Gastrocnemius medialis (tissue), 4 donors: Measurements from ENCODE around the gene AMH. TPM values are rescaled to one million over a fixed set of nuclear protein-coding genes. Genes with fewer than 3 reads are reported as not detected.
A peak's percentile ranks its signal among the peaks of the same experiment; 100 is the strongest.

Experiments
- ATAC-seq, 2 donors: fragments of 150-250 bp; one replicate each; pipeline ENCODE4 v1.9.1; 2016
- DNase-seq, 2 donors: peaks; one replicate each; pipeline ENCODE4 v3.0.0-alpha.2; 2019
- H3K27ac ChIP-seq, 4 donors: fragments of 200-600 bp; sonication (generic); 1 replicate in 1 of 4; 2 replicates in 3 of 4; pipeline ENCODE4 v1.5.1; 2016 to 2018; ENCODE audit warnings: mild to moderate bottlenecking in 2 of 4, moderate library complexity in 1 of 4
- H3K27me3 ChIP-seq, 3 donors: fragments of 200-600 bp; sonication (generic) in 2 of 3; 1 replicate in 1 of 3; 2 replicates in 2 of 3; pipeline versions ENCODE4 v1.5.1 to v1.6.0; 2016 to 2019; ENCODE audit warnings: mild to moderate bottlenecking in 1 of 3, moderate library complexity in 1 of 3
- H3K36me3 ChIP-seq, 2 donors: fragments of 200-600 bp; sonication (generic) in 1 of 2; one replicate each; pipeline ENCODE4 v1.5.1; 2017 to 2018
- H3K4me1 ChIP-seq, 2 donors: fragments of 200-600 bp; sonication (generic) in 1 of 2; one replicate each; pipeline ENCODE4 v1.5.1; 2016 to 2017; ENCODE audit warnings: mild to moderate bottlenecking in 2 of 2
- H3K4me3 ChIP-seq, 4 donors: fragments of 200-600 bp; sonication (generic) in 3 of 4; 1 replicate in 1 of 4; 2 replicates in 3 of 4; pipeline ENCODE4 v1.5.1; 2016 to 2019; ENCODE audit warnings: mild to moderate bottlenecking in 2 of 4
- H3K9me3 ChIP-seq, 3 donors: fragments of 200-600 bp; sonication (generic) in 2 of 3; 1 replicate in 1 of 3; 2 replicates in 2 of 3; pipeline ENCODE4 v1.5.1; 2016 to 2019
- POLR2A ChIP-seq, 2 donors: fragments of 450-650 bp; IDR thresholded peaks; one replicate each; pipeline ENCODE4 v1.6.1; 2017; ENCODE audit warnings: antibody characterized with exemption in 2 of 2, mild to moderate bottlenecking in 2 of 2, moderate library complexity in 2 of 2
- in situ Hi-C, 4 donors: fragments of 200-750 bp; cut with MboI; loops; one replicate each; pipeline versions ENCODE4 v1.15.0 to v1.8.0; 2017; ENCODE audit warnings: low sequenced_read_pairs in 4 of 4
- intact Hi-C: fragments of 100-400 bp; cut with DNase I; formaldehyde crosslinking; loops from one replicate; pipeline ENCODE4 v1.15.1; 2023; ENCODE audit warnings: low total_unique reads
- total RNA-seq, 4 donors: library from RNA; depleted of rRNA; stranded (reverse); fragments of >200 nt; gene quantifications; one replicate each; pipeline versions ENCODE4 v1.1.0 to v1.2.3, GENCODE V29; 2016
- TF ChIP-seq, protein P1 (sequence below), 5 experiments: fragments of 450-650 bp in 3 of 5; fragments of 200-600 bp in 2 of 5; sonication (generic) in 2 of 5; IDR thresholded peaks in 4 of 5; conservative IDR thresholded peaks in 1 of 5; 1 replicate in 4 of 5; 2 replicates in 1 of 5; pipeline ENCODE4 v1.5.1; 2016 to 2019; ENCODE audit warnings: antibody characterized with exemption in 5 of 5, mild to moderate bottlenecking in 3 of 5, moderate library complexity in 3 of 5

AMH gene
- total RNA-seq, 4 donors from 2014 or later, result 0.80 to 3.9 (median 1.2) TPM

DNA sequence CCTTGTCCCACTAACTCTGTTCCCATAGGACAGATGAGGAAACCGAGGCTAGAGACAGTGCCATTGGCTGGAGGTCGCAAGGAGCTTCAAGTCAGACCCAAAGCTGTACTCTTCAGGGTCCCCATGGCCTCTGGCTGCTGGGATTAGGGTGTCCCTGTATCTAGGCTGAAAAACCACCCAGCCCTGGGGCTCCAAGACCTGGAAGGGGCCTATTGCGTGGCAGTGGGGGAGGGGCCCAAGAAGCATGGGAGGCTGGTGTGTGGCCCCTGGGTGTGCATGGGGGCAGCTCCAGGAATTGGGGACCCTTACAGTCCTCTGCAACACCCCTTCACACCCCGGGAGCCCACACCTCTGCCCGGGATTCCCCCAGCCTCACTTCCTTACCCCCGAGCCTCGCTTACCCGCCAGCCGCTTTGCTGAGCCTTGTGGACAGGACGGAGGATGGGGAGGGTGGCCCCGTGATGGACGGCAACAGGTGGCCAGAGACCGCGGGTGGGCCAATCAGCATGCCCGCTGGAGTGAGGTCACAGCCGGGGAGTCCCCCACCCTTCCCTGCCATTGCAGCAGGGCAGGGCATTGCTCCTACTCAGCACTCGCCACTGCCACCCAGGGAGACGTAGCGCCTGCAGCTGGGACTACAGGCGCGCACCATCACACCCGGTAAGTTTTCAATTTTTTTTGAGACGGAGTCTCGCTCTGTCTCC lies 7.0 kb downstream of the AMH start, which contains the start of gene JSRP1:
TSS of gene JSRP1 (minus strand) at position 436 of the 704 bp plus-strand sequence. CDS start 1,103 bp downstream, outside the sequence.
- Histone ChIP-seq H3K4me1 (peaks cover 17 to 35% of the 10 kb centered on the region in 2 donors), H3K4me3 (peak within 1 kb of the TSS; percentile 60 to 77 (median 68)), H3K27me3 (no peaks in the 10 kb centered on the region), H3K27ac (peak within 1 kb of the TSS; percentile 98 to 100 (median 100)), H3K9me3 (no peaks in the 10 kb centered on the region), H3K36me3 (no peaks in the 10 kb centered on the region)
- in situ Hi-C loops, result no loop called here
- ATAC-seq (peak; percentile 85 to 86), DNase-seq (peak; percentile 95 to 98)
- intact Hi-C loops, result loop anchor here (1.0 kb wide), 3 partner anchors 13 to 160 kb away; partner anchors contain the start of genes IZUMO4, MOB3A, PLEKHJ1 and SF3A2
- TF ChIP-seq POLR2A (IDR thresholded peaks at IDR 0.05), result peak; percentile 89 to 90
- TF ChIP-seq, protein P1, sequence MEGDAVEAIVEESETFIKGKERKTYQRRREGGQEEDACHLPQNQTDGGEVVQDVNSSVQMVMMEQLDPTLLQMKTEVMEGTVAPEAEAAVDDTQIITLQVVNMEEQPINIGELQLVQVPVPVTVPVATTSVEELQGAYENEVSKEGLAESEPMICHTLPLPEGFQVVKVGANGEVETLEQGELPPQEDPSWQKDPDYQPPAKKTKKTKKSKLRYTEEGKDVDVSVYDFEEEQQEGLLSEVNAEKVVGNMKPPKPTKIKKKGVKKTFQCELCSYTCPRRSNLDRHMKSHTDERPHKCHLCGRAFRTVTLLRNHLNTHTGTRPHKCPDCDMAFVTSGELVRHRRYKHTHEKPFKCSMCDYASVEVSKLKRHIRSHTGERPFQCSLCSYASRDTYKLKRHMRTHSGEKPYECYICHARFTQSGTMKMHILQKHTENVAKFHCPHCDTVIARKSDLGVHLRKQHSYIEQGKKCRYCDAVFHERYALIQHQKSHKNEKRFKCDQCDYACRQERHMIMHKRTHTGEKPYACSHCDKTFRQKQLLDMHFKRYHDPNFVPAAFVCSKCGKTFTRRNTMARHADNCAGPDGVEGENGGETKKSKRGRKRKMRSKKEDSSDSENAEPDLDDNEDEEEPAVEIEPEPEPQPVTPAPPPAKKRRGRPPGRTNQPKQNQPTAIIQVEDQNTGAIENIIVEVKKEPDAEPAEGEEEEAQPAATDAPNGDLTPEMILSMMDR (IDR thresholded peaks at IDR 0.05 in 4 of 5, conservative IDR thresholded peaks at IDR 0.05 in 1 of 5), result peak in 2 of 5 experiments; percentile 23 to 42

DNA sequence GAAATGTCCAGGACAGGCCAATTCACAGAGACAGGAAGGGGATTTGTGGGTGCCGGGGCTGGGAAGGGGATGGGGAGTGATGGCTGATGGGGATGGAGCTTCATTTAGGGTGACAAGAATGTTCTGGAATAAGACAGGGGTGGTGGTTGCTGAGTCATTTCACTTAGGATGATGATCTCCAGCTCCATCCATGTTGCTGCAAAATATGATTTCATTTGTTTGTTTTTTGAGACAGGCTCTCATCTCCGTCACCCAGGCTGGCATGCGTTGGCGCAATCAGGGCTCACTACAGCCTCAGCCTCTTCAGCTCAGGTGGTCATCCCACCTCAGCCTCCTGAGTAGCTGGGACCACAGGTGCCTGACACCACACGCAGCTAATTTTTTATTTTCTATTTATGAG lies 10.2 kb downstream of the AMH start:
- intact Hi-C loops, result no loop called here

DNA sequence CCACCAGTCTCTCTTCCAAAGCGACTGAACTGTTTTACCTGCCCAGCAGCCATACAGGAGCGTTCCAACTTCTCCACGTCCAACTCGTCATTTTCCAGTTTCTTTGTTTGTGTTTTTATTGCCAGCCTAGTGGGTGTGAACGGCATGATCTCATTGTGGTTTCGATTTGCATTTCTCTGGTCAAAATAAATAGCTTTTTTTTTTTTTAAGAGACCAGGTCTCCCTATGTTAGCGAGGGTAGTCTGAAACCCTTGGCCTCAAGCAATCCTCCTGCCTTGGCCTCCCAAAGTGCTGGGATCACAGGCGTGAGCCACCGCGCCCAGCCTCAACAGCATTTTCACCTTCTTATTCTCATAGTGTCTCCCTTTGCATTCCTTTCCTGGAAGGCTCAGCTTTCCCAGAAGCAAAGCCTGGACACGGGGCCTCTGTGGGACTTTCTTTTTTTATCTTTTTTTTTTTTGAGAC lies 11.2 kb downstream of the AMH start:
- in situ Hi-C loops (no loop called here), intact Hi-C loops (no loop called here)
- ATAC-seq (no peak), DNase-seq (no peak)
- Histone ChIP-seq H3K36me3 (no peaks in the 10 kb centered on the region), H3K4me1 (peaks cover 0 to 6% of the 10 kb centered on the region in 2 donors), H3K9me3 (no peaks in the 10 kb centered on the region), H3K4me3 (no peak overlapping the region), H3K27ac (no peak overlapping the region), H3K27me3 (no peaks in the 10 kb centered on the region)
- TF ChIP-seq, protein P1 (IDR thresholded peaks at IDR 0.05 in 4 of 5, conservative IDR thresholded peaks at IDR 0.05 in 1 of 5), result no peak
- no peak for TF ChIP-seq POLR2A (IDR thresholded peaks at IDR 0.05)

More for the DNA sequence above, 10.2 kb downstream of the AMH start:
- Histone ChIP-seq H3K36me3 (no peaks in the 10 kb centered on the region), H3K4me3 (no peak overlapping the region), H3K9me3 (no peaks in the 10 kb centered on the region), H3K27me3 (no peaks in the 10 kb centered on the region), H3K4me1 (peaks cover 3 to 14% of the 10 kb centered on the region in 2 donors), H3K27ac (peak overlapping the region in 1 of 4 donors; percentile 28)
- TF ChIP-seq, protein P1 (IDR thresholded peaks at IDR 0.05 in 4 of 5, conservative IDR thresholded peaks at IDR 0.05 in 1 of 5), result no peak
- DNase-seq, result no peak
- in situ Hi-C loops, result no loop called here
- ATAC-seq, result no peak

DNA sequence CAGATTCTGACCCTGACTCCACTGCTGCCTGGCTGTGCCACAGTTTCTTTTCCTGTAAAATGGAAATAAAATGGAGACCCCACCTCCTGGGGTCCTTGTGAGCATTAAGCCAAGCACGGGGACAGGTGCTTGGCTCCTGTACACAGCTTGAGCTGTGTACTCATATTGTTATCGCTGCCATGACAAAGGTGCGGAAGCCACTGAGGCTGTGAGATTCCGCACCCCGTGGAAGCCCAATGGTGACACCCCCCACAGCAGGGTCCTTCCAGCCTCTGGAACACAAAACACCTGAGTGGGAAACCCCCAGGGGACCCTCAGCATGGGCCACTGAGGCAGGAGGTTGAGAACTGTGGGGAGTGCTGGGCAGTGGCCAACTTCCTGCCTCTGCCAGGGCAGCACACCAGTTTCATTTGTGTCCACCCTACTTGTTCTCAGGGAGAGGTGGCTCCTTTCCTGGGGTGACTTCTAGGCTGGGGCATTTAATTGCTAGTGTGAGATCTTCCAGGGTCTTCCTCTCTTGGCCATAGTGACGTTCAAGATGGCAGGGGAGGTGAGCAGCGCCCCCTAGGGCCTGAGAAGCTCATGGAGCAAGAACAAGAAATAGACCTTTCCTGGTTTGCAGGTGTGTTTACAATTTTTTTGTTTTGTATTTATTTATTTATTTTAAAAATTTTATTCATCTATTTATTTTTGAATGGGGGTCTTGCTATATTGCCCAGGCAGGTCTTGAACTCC lies 12.5 kb downstream of the AMH start:
- in situ Hi-C loops, result no loop called here
- no peak for ATAC-seq

More for the DNA sequence above, 12.5 kb downstream of the AMH start:
- DNase-seq, result no peak
- Histone ChIP-seq H3K36me3 (no peaks in the 10 kb centered on the region), H3K27me3 (no peaks in the 10 kb centered on the region), H3K27ac (no peak overlapping the region), H3K4me3 (no peak overlapping the region), H3K9me3 (no peaks in the 10 kb centered on the region), H3K4me1 (peaks cover 3 to 5% of the 10 kb centered on the region in 2 donors)
- intact Hi-C loops, result no loop called here
- TF ChIP-seq POLR2A (IDR thresholded peaks at IDR 0.05), result no peak
- TF ChIP-seq, protein P1 (IDR thresholded peaks at IDR 0.05 in 4 of 5, conservative IDR thresholded peaks at IDR 0.05 in 1 of 5), result peak; percentile 33 to 67 (median 52)
